Raji (cell line): ENCODE data around the gene LMF1.

Source experiments
- POLR2A ChIP-seq: IDR thresholded peaks from 2 replicates; pipeline ENCODE4 v1.6.1; 2011; ENCODE audit warnings: low read depth, low read length, control low read depth; ENCODE audit not compliant: insufficient read depth

The LMF1 gene

GRCh38 chr16:876523-877241 lies 94.1 kb downstream of the LMF1 start:
- TF ChIP-seq POLR2A, result no peak

- TF ChIP-seq POLR2A, result no peak
Observed at GRCh38 chr16:876041-876335, 94.8 kb downstream of the LMF1 start.

DNA sequence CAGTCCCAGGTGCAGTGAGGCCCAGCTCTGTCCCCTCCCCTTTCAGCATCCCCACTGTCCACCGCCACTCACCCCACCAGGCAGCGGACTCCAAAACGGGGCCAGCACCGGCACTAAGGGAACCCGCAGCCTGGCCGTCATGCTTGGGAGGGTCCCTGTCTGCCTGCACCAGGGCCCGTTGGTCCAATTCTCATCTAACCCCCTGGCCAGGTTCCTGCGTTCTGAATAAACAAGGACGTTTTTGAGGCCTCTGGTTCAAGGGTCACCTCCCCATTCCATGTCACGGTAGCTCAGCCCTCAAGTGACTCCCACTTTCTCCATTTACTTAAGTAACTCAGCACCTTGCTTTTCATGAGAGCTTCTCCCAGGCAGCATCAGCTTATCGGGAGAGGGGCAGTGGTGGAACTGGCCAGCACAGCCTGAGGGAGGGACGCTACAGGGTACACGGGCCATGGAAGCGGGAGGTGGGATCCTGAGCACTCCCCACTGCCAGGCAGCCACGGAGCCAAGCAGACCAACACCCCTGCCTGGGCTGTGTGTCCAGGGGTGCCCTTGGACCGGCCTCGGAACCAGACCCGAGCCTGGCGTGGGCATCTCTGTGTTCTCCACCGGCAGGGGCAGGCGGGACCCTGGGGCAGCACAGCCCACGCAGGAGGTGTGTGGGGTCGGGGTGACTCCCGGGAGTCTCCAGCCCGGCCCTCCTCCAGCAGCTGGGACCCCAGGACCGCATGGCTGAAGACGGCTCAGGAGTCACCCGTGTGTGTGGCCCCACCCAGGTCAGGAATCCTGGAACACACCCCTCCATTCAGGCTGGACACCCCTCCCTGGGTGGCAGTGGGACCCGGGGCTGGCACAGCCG lies 95.4 kb downstream of the LMF1 start:
- TF ChIP-seq POLR2A, result no peak

DNA sequence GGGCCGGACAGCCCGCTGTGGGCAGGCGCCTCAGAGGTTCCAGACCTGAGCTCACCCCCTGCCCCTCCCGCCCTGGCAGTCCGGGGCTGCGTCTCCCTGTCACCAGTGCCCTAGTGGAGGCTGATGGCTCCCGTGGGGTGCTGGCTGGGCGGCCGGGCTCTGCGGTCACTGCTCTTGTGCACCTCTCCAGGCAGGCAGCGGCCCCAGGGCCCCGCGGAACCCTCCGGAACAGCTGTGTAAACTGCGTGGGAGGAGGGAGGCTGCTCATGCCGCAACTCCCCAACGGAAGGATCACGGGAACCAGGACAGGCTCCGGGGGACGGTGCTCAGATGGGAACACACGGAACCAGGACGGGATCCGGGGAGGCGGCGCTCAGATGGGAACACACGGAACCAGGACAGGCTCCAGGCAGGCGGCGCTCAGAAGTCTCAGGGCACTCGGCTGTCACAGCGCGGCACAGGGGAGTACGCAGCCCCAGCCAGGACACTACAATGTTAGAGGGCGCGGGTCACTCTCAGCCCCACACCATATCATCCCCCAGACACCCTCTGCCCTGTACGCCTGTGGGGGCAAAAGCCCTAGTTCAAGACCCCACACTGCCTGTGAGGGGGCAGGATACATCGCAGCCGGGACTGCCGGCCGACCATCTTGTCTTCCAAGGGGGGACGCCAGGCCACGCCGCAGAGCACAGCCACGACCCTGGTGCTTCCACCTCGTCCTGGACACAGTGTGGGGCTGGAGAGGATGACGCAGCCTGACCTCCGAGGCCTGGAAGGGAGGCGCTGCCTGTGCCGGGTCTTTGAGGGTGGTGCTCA lies 96.2 kb downstream of the LMF1 start:
- TF ChIP-seq POLR2A, result no peak

GRCh38 chr16:873889-874288 lies 96.9 kb downstream of the LMF1 start:
- TF ChIP-seq POLR2A, result no peak

DNA sequence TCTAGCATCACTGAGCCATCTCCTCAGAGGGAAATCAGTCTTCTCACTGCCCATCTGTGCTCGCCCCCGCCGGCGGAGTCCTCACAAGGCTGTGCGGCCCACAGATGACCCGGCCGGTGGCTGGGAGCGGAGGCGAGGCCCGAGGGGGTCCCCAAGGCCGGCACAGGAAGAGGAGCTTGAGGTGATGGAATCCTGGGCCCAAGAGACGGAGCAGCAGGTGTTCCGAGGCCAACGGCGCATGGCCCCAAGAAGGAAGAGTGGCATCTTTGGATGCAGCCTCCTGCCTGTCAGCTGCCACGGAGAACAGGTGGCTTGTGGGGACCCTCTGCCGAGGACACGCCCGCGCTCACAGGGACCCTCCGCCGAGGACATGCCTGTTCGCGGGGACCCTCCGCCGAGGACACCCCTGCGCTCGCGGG lies 97.5 kb downstream of the LMF1 start:
- TF ChIP-seq POLR2A, result no peak

DNA sequence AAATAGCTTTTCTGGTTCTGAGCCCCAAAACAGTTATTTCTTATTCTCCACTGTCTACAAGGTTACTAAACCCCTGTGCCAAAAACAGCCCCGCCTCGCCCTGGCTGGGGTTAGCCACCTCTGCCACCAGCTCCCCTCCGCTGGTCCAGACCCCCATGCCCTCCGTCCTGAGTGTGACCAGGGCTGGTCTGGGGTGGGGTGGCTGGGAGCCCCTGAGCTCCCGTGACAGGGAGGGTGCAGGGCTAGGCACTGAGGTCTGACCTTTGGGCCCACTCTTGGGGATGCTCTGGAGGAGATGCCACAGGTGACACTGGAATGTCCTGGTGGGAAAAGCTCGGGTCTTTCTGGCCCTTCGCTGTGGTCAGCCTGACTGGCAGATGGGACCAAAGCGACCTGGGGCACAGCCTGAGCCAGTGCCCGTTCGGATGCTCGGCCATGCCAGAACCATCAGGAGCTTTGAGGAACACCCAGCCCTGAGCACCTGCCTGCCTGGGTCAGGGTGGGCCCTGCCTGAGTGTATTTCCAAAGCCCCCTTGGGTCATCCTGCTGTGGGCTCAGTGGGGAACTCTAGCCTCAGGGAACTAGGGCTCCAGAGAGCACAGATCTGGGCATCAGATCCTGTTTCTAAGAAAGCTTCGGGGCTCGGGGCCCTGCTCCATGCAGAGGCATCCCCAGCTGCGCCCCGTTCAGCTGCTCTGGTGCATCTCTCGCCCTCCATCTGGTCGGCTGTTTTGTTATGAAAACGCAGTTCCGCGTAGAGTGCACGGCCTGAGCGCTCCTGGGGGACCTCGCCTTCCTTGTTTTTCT lies 98.1 kb downstream of the LMF1 start:
- TF ChIP-seq POLR2A, result no peak

DNA sequence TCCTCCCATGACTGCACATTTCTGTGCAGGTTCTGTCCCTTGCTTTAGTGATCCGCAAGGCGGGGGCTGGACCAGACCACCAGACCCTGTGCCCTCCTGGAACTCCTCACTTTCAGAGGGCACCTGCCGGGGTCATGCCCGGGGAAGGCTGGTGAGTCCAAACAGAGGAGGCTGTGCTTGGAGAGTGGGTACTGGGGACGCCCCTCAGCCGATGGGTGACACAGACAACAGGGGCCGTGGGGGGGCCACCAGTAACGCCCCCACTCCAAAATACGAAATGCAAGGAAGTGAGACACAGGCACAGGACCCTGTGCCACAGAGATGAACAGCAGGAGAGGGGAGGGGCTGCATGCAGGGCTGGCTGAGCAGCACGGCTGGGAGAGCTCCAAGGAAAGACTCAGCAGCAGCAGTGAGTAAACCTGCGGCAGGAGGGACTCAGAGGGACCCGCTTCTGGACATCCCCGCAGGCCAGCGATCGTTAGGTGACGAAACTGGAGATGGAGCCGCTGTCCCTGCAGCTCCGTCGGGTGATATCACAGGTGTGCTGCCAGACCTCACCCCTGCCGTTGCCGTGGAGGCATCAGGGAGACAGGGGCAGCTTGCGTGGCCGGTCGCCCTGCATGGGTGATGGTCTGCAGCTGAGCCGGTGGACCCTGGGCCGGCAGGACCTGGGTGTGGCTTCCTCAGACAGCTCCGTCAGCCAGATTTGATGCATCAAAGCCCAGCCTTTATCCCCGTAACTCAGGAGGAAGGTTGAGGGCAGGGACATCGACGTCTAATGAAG lies 99.0 kb downstream of the LMF1 start:
- TF ChIP-seq POLR2A, result no peak

DNA sequence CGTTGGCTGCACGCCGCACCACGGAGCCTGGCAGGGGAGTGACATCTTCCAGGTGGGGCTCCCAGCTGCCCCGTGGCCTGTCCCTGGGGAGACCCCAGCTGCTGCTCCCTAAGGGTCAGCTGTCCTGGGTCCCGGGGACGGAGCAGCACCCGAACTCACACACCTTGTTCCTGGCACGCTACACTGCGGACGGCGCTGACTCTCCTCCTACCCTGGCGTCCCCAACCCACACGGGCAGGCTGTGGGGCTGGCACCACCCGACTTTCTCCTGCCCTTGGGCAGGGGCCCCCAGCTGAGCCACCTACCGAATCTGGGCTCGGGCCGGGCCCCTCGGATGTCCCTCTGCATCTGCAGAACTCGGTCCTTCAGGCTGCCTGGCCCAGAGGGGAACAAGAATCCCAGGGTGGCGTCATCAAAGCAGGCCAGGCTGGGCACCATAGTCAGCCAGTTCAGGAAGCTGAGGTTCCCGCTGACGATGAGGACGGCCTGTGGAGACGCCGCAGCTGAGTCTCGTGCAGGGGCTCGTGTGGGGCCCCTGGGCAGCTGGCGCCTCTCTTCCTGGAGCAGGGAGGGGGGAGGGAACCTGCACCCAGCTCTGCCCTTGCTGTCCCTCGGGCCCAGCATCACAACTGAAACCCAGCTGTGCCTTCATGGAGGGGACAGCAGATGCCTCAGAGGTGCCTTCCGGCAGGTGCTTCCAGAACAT lies 99.8 kb downstream of the LMF1 start:
- no peak for TF ChIP-seq POLR2A

GRCh38 chr16:869823-870641 lies 100.8 kb downstream of the LMF1 start:
- TF ChIP-seq POLR2A, result no peak

GRCh38 chr16:868846-869822 lies 101.7 kb downstream of the LMF1 start:
- TF ChIP-seq POLR2A, result no peak

DNA sequence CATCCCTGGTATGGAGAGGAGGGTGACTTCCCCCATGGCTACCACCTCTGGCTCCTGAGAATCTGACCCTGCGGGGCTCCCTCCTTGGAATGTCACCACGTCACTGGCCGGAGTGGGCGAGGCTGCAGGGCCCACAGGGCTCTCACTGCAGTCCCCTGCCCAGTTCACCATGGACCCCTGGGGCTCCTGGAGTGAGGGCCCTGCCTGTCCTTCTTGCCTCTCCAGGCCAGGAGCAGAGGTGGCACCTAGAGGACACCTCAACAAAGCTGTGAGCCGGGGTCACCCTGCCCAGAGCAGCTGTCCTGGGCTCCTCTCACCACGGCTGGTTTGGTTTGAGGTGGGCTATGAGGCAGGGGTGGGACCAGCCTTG lies 102.4 kb downstream of the LMF1 start:
- TF ChIP-seq POLR2A, result no peak
